Neural progenitor cell (in vitro differentiated cells): Measurements from ENCODE around the gene UBE3C.

Experiments used
- EZH2 ChIP-seq: fragments of 200-600 bp; sonication (generic); IDR thresholded peaks from 2 replicates; pipeline ENCODE4 v1.6.1; 2017; ENCODE audit warnings: antibody characterized with exemption, mild to moderate bottlenecking, moderate library complexity
- TF ChIP-seq, protein P1 (sequence below): fragments of 200-600 bp; sonication (generic); IDR thresholded peaks from 2 replicates; pipeline ENCODE4 v1.5.1; 2017; ENCODE audit warnings: antibody characterized with exemption, mild to moderate bottlenecking

DNA sequence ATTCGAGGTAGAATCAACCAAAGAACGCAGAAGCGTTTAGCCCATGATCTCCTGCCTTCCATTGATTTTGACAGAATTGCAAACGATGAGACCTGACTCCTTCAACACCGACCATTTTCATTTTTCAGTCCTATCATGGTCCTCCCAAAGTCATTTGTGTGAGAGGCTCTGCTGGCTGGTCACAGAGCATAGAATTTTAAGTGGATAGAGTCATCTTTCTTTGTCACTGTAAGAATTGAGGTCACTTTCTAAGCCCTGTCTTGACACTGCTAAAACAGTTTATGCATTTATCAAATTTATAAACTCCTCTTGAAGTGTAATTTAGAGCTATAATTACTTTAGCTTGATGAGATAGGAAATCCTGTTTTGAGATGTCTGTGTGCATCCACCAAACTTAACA lies 72.0 kb downstream of the UBE3C start:
- no peak for TF ChIP-seq EZH2
- TF ChIP-seq, protein P1, sequence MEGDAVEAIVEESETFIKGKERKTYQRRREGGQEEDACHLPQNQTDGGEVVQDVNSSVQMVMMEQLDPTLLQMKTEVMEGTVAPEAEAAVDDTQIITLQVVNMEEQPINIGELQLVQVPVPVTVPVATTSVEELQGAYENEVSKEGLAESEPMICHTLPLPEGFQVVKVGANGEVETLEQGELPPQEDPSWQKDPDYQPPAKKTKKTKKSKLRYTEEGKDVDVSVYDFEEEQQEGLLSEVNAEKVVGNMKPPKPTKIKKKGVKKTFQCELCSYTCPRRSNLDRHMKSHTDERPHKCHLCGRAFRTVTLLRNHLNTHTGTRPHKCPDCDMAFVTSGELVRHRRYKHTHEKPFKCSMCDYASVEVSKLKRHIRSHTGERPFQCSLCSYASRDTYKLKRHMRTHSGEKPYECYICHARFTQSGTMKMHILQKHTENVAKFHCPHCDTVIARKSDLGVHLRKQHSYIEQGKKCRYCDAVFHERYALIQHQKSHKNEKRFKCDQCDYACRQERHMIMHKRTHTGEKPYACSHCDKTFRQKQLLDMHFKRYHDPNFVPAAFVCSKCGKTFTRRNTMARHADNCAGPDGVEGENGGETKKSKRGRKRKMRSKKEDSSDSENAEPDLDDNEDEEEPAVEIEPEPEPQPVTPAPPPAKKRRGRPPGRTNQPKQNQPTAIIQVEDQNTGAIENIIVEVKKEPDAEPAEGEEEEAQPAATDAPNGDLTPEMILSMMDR = no peak
